HCT116 (cell line): ENCODE measurements around the gene GREB1L.

Experiments used
- CEBPB ChIP-seq: IDR thresholded peaks from 2 replicates; pipeline ENCODE4 v1.6.1; 2012; ENCODE audit warnings: low read depth
- EZH2 ChIP-seq: fragments of 200-600 bp; sonication (generic); IDR thresholded peaks from 2 replicates; pipeline ENCODE4 v1.6.1; 2017; ENCODE audit warnings: antibody characterized with exemption, mixed run types
- TF ChIP-seq, protein P1 (sequence below), 3 experiments: fragments of 200-600 bp in 1 of 3; sonication (generic) in 1 of 3; IDR thresholded peaks in 2 of 3; conservative IDR thresholded peaks in 1 of 3; 2 replicates each; pipeline ENCODE4 v1.5.1; 2012 to 2017; ENCODE audit warnings: low read depth in 2 of 3, low read length in 2 of 3, antibody characterized with exemption in 1 of 3, borderline replicate concordance in 1 of 3, control low read depth in 1 of 3, mild to moderate bottlenecking in 1 of 3, mixed read lengths in 1 of 3, mixed run types in 1 of 3, moderate library complexity in 1 of 3; ENCODE audit not compliant: insufficient read depth in 1 of 3

- TF ChIP-seq EZH2 (no peak), CEBPB (no peak)
- TF ChIP-seq, protein P1, sequence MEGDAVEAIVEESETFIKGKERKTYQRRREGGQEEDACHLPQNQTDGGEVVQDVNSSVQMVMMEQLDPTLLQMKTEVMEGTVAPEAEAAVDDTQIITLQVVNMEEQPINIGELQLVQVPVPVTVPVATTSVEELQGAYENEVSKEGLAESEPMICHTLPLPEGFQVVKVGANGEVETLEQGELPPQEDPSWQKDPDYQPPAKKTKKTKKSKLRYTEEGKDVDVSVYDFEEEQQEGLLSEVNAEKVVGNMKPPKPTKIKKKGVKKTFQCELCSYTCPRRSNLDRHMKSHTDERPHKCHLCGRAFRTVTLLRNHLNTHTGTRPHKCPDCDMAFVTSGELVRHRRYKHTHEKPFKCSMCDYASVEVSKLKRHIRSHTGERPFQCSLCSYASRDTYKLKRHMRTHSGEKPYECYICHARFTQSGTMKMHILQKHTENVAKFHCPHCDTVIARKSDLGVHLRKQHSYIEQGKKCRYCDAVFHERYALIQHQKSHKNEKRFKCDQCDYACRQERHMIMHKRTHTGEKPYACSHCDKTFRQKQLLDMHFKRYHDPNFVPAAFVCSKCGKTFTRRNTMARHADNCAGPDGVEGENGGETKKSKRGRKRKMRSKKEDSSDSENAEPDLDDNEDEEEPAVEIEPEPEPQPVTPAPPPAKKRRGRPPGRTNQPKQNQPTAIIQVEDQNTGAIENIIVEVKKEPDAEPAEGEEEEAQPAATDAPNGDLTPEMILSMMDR (IDR thresholded peaks at IDR 0.05 in 2 of 3, conservative IDR thresholded peaks at IDR 0.05 in 1 of 3; ENCODE audit: borderline replicate concordance in 1 of 3, insufficient read depth in 1 of 3, low read depth in 2 of 3, low read length in 2 of 3): no peak
These were observed 329.7 kb downstream of the GREB1L start for GRCh38 chr18:21571772-21572171.
